Measurements from ENCODE around the gene CEP295NL. TPM values are rescaled to one million over a fixed set of nuclear protein-coding genes. Genes with fewer than 3 reads are reported as not detected.

CEP295NL gene
- total RNA-seq, 1 experiment from 2014 or later, result 1.8 TPM

DNA sequence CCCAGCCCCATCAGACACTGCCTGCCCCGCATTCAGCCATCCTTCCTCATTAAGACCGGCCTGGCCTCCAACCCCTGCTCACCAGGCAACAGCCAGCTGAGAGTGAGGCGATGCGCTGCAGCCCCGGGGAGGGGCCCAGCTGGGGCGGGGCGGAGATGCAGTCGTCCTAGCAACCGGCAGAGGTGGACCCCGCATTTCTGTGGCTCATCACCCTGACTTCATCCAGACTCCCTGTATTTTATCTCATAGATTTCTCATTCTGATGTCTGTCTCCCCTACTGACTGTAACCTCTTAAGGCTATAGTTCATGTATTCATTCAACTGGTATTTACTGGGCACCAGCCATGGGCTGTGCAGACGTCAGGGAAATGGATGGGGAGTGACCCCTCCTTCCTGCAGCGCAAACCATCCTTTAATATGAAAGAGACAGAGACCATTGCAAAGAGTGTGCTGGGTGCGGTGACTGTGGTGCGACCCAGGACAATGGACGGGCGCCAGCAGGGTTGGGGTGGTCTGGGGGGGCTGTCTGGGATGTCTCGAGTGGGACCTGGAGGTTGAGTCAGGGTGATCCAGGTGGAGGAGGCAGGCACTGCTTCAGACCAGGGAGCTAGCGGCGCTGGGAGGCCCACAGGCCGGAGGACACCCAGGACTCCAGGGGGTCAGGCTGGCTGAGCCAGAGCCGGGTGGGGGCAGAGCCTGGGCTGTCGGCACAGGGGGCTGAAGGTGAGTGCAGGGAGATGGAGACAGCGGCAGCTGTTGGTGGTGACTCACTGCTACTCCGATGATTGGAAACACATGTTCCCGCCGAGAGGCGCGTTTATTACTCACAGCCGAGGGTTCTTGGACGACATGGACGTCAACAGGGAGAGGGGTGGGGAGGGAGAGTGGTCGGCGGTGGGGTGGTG, 32.7 kb upstream of the CEP295NL start:
- POLR2A ChIA-PET (ENCODE audit: unreplicated experiment), result no interaction called here
- no peak overlapping the region for H3K4me3 ChIP-seq (ENCODE audit: low read length)
- intact Hi-C loops (cut with micrococcal nuclease), result no loop called here
- no peaks in the 10 kb centered on the region for H4K20me1 ChIP-seq (ENCODE audit: low read length)
- H3K4me1 ChIP-seq (ENCODE audit: insufficient read depth, low read length), result peaks cover 42% of the 10 kb centered on the region
- no peak overlapping the region; the same call in 1 of the 2 replicates for H2AFZ ChIP-seq (ENCODE audit: low read length)
- H3K4me2 ChIP-seq (ENCODE audit: low read length), result no peak overlapping the region
- no TSS peak for BruUV-seq (replicated peaks)
- DNase-seq, result peak; percentile 52
- CTCF ChIA-PET, result interaction anchor here (0.7 kb wide), 1 partner anchor 42 kb away, joined by 8 read pairs; no protein-coding TSS in a partner anchor
- H3F3A ChIP-seq (ENCODE audit: low read length, unreplicated experiment), result no peaks in the 10 kb centered on the region
- no peak for ATAC-seq
- no peak overlapping the region for H3K27ac ChIP-seq (ENCODE audit: low read length)
- no peaks in the 10 kb centered on the region for H3K9me3 ChIP-seq (ENCODE audit: low read length)
- H3K9ac ChIP-seq (ENCODE audit: low read length), result no peak overlapping the region
- H3K36me3 ChIP-seq (ENCODE audit: low read depth, low read length), result no peaks in the 10 kb centered on the region
- H3K27me3 ChIP-seq (ENCODE audit: low read length), result no peaks in the 10 kb centered on the region
- H3K9me2 ChIP-seq (replicated peaks; ENCODE audit: low read length), result no peaks in the 10 kb centered on the region
- TF ChIP-seq EZH2phosphoT487 (IDR thresholded peaks at IDR 0.05; ENCODE audit: borderline replicate concordance, low read length) (no peak), EZH2 (IDR thresholded peaks at IDR 0.05; ENCODE audit: low read length, unreplicated experiment) (no peak)
- TF ChIP-seq, protein P1, sequence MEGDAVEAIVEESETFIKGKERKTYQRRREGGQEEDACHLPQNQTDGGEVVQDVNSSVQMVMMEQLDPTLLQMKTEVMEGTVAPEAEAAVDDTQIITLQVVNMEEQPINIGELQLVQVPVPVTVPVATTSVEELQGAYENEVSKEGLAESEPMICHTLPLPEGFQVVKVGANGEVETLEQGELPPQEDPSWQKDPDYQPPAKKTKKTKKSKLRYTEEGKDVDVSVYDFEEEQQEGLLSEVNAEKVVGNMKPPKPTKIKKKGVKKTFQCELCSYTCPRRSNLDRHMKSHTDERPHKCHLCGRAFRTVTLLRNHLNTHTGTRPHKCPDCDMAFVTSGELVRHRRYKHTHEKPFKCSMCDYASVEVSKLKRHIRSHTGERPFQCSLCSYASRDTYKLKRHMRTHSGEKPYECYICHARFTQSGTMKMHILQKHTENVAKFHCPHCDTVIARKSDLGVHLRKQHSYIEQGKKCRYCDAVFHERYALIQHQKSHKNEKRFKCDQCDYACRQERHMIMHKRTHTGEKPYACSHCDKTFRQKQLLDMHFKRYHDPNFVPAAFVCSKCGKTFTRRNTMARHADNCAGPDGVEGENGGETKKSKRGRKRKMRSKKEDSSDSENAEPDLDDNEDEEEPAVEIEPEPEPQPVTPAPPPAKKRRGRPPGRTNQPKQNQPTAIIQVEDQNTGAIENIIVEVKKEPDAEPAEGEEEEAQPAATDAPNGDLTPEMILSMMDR (conservative IDR thresholded peaks at IDR 0.05; ENCODE audit: low read depth, low read length), result no peak
- H3K79me2 ChIP-seq (ENCODE audit: low read length), result no peaks in the 10 kb centered on the region

DNA sequence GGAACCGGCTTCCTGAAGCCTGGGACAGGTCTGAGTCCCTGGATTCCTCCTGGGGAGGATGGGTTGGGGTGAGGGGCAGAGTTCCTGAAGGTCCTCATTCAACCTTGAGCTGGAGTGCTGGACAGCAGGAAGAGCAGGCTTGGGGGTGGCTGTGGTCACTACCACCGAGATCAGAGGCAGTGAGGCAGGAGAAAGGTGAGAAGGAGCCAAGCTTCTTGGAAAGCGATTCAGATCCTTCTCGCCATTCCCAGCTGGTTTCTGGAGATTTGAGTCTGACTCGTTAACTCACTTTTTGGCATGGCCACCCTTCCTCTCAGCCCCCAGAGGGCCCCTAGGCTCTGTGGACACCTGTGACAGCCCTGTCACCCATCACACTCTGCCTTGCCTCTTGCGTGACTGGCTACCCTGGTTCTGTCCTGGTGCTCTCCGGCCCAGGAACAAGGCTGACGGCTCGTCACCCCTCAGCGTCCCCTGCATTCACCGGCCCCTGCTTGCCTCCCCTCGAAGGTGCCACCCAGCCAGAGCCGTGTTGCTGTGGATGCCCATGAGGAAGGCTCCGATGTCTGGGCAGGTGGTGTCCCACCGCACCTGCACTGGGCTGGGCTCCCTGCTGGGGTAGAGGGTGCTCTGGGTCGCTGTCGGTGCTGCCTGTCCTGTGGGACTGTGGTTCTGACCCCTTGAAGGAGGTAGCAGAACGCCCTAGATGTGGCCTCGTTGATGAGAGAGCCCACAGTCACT, 31.8 kb upstream of the CEP295NL start:
- no peaks in the 10 kb centered on the region for H3K27me3 ChIP-seq (ENCODE audit: low read length)
- no peaks in the 10 kb centered on the region for H3F3A ChIP-seq (ENCODE audit: low read length, unreplicated experiment)
- no peaks in the 10 kb centered on the region for H3K36me3 ChIP-seq (ENCODE audit: low read depth, low read length)
- ChIA-PET CTCF (interaction anchor here (0.7 kb wide), 1 partner anchor 69 kb away, joined by 3 read pairs; no protein-coding TSS in a partner anchor), POLR2A (ENCODE audit: unreplicated experiment) (no interaction called here)
- H3K4me3 ChIP-seq (ENCODE audit: low read length), result peak overlapping the region; percentile 16
- H3K9me2 ChIP-seq (replicated peaks; ENCODE audit: low read length), result no peaks in the 10 kb centered on the region
- intact Hi-C loops (cut with micrococcal nuclease), result loop anchor here (5.0 kb wide), 1 partner anchor 37 kb away; no protein-coding TSS in a partner anchor
- peak overlapping the region; percentile 25 for H2AFZ ChIP-seq (ENCODE audit: low read length)
- DNase-seq, result no peak
- H3K79me2 ChIP-seq (ENCODE audit: low read length), result no peaks in the 10 kb centered on the region
- peak overlapping the region; percentile 44 for H3K9ac ChIP-seq (ENCODE audit: low read length)
- no peaks in the 10 kb centered on the region for H4K20me1 ChIP-seq (ENCODE audit: low read length)
- H3K27ac ChIP-seq (ENCODE audit: low read length), result peak overlapping the region; percentile 89
- peaks cover 48% of the 10 kb centered on the region for H3K4me1 ChIP-seq (ENCODE audit: insufficient read depth, low read length)
- no TSS peak for BruUV-seq (replicated peaks)
- H3K9me3 ChIP-seq (ENCODE audit: low read length), result no peaks in the 10 kb centered on the region
- H3K4me2 ChIP-seq (ENCODE audit: low read length), result peak overlapping the region; percentile 54
- TF ChIP-seq EZH2phosphoT487 (IDR thresholded peaks at IDR 0.05; ENCODE audit: borderline replicate concordance, low read length) (no peak), EZH2 (IDR thresholded peaks at IDR 0.05; ENCODE audit: low read length, unreplicated experiment) (no peak)
- TF ChIP-seq, protein P1 (conservative IDR thresholded peaks at IDR 0.05; ENCODE audit: low read depth, low read length), result no peak
- no peak for ATAC-seq
